ENCODE results near the gene DCANP1. TPM values are rescaled to one million over a fixed set of nuclear protein-coding genes. Genes with fewer than 3 reads are reported as not detected.
"Not testable (repeated sequence)": the region's sequence is repeated elsewhere in the genome, so short reads cannot be mapped to it uniquely, and the experiment has no call there.

The DCANP1 gene
- total RNA-seq: under 1 TPM in 4 of 8 experiments, not detected in 4; 0.08 to 0.10 (median 0.09) TPM

- in situ Hi-C loops (cut with MboI; ENCODE audit: low pct_unique_long_range_greater_than_20kb in 2 of 9, low sequenced_read_pairs in 9 of 9, unreplicated experiment in 9 of 9): no loop called here
- Histone ChIP-seq H3K4me1 (replicated peaks in 1 of 2) (peaks cover 9 to 12% of the 10 kb centered on the region in 2 donors), H3K27ac (no peak within 1 kb of the TSS), H3K4me3 (no peak within 1 kb of the TSS)
- WGBS, 10 experiments: 60 to 90% (median 67%) methylated on average over 1 to 5 of the region's 5 CpGs; no CpG with 5 or more reads in 3 of the 10 experiments
- no peak for ATAC-seq (replicated peaks in 6 of 8)
Observed at GRCh38 chr5:135447298-135447929, at the start of gene DCANP1. Gene DCANP1 (minus strand): TSS chr5:135447348. CDS start chr5:135447108, 240 bp downstream.

GRCh38 chr5:135495531-135495930, 48.4 kb upstream of the DCANP1 start:
- H3K4me1 ChIP-seq (replicated peaks in 1 of 2): peaks cover 43 to 45% of the 10 kb centered on the region in 2 donors
- in situ Hi-C loops (cut with MboI; ENCODE audit: low pct_unique_long_range_greater_than_20kb in 2 of 9, low sequenced_read_pairs in 9 of 9, unreplicated experiment in 9 of 9); ATAC-seq (replicated peaks in 6 of 8); H3K4me3 ChIP-seq; H3K27ac ChIP-seq: not testable (repeated sequence)
- WGBS, 10 experiments: 54 to 100% (median 69%) methylated on average over 1 to 4 of the region's 4 CpGs

GRCh38 chr5:135494196-135494595, 47.0 kb upstream of the DCANP1 start:
- ATAC-seq (replicated peaks in 6 of 8): no peak
- Histone ChIP-seq H3K4me1 (replicated peaks in 1 of 2) (peaks cover 54 to 55% of the 10 kb centered on the region in 2 donors), H3K27ac (no peak overlapping the region), H3K4me3 (no peak overlapping the region)
- WGBS, 10 experiments: 10 to 100% (median 45%) methylated on average over 1 to 2 of the region's 5 CpGs; no CpG with 5 or more reads in 4 of the 10 experiments
- in situ Hi-C loops (cut with MboI; ENCODE audit: low pct_unique_long_range_greater_than_20kb in 2 of 9, low sequenced_read_pairs in 9 of 9, unreplicated experiment in 9 of 9): no loop called here

GRCh38 chr5:135493406-135494180, 46.4 kb upstream of the DCANP1 start:
- Histone ChIP-seq H3K27ac (no peak overlapping the region), H3K4me3 (no peak overlapping the region), H3K4me1 (replicated peaks in 1 of 2) (peaks cover 50 to 51% of the 10 kb centered on the region in 2 donors)
- WGBS, 10 experiments: 5 to 100% (median 49%) methylated on average over 1 to 7 of the region's 8 CpGs; no CpG with 5 or more reads in 4 of the 10 experiments
- in situ Hi-C loops (cut with MboI; ENCODE audit: low pct_unique_long_range_greater_than_20kb in 2 of 9, low sequenced_read_pairs in 9 of 9, unreplicated experiment in 9 of 9): no loop called here
- peak in 1 of 8 experiments; percentile 39 for ATAC-seq (replicated peaks in 6 of 8)

- ATAC-seq (replicated peaks in 6 of 8): no peak
- 50 to 89% (median 73%) methylated on average over 1 to 2 of the region's 3 CpGs; no CpG with 5 or more reads in 4 of the 10 experiments for WGBS, 10 experiments
- in situ Hi-C loops (cut with MboI; ENCODE audit: low pct_unique_long_range_greater_than_20kb in 2 of 9, low sequenced_read_pairs in 9 of 9, unreplicated experiment in 9 of 9): no loop called here
Observed at GRCh38 chr5:135492319-135492626, 45.1 kb upstream of the DCANP1 start.

GRCh38 chr5:135491552-135492318, 44.6 kb upstream of the DCANP1 start:
- Histone ChIP-seq H3K4me3 (no peak overlapping the region), H3K27ac (peak overlapping the region; percentile 27 to 33), H3K4me1 (replicated peaks in 1 of 2) (peaks cover 43 to 48% of the 10 kb centered on the region in 2 donors)
- 25 to 83% (median 40%) methylated on average over 1 to 4 of the region's 40 CpGs; no CpG with 5 or more reads in 5 of the 10 experiments for WGBS, 10 experiments
- in situ Hi-C loops (cut with MboI; ENCODE audit: low pct_unique_long_range_greater_than_20kb in 2 of 9, low sequenced_read_pairs in 9 of 9, unreplicated experiment in 9 of 9): no loop called here
- ATAC-seq (replicated peaks in 6 of 8): peak in 3 of 8 experiments; percentile 12 to 27 (median 21)

More at GRCh38 chr5:135492319-135492626, 45.1 kb upstream of the DCANP1 start:
- Histone ChIP-seq H3K27ac (no peak overlapping the region), H3K4me3 (no peak overlapping the region), H3K4me1 (replicated peaks in 1 of 2) (peaks cover 48 to 49% of the 10 kb centered on the region in 2 donors)

- Histone ChIP-seq H3K4me3 (no peak overlapping the region), H3K27ac (peak overlapping the region; percentile 27 to 33), H3K4me1 (replicated peaks in 1 of 2) (peaks cover 43 to 48% of the 10 kb centered on the region in 2 donors)
- WGBS, 10 experiments: 47 to 77% (median 69%) methylated on average over 2 to 11 of the region's 14 CpGs; no CpG with 5 or more reads in 4 of the 10 experiments
- ATAC-seq (replicated peaks in 6 of 8): no peak
- in situ Hi-C loops (cut with MboI; ENCODE audit: low pct_unique_long_range_greater_than_20kb in 2 of 9, low sequenced_read_pairs in 9 of 9, unreplicated experiment in 9 of 9): no loop called here
Observed at GRCh38 chr5:135491038-135491551, 43.9 kb upstream of the DCANP1 start.

GRCh38 chr5:135490245-135491037, 43.3 kb upstream of the DCANP1 start:
- peaks cover 43 to 48% of the 10 kb centered on the region in 2 donors for H3K4me1 ChIP-seq (replicated peaks in 1 of 2)
- in situ Hi-C loops (cut with MboI; ENCODE audit: low pct_unique_long_range_greater_than_20kb in 2 of 9, low sequenced_read_pairs in 9 of 9, unreplicated experiment in 9 of 9): no loop called here
- peak overlapping the region in 2 of 5 donors; percentile 8 to 23 for H3K4me3 ChIP-seq
- H3K27ac ChIP-seq: peak overlapping the region; percentile 45 to 73
- WGBS, 10 experiments: 15 to 100% (median 71%) methylated on average over 1 to 19 of the region's 49 CpGs; no CpG with 5 or more reads in 2 of the 10 experiments
- peak in 5 of 8 experiments; percentile 1 to 29 (median 25) for ATAC-seq (replicated peaks in 6 of 8)

- in situ Hi-C loops (cut with MboI; ENCODE audit: low pct_unique_long_range_greater_than_20kb in 2 of 9, low sequenced_read_pairs in 9 of 9, unreplicated experiment in 9 of 9): no loop called here
Observed at GRCh38 chr5:135489466-135490244, 42.5 kb upstream of the DCANP1 start.

GRCh38 chr5:135488727-135489465, 41.7 kb upstream of the DCANP1 start:
- peak; percentile 76 to 89 (median 84) for ATAC-seq (replicated peaks in 6 of 8)
- Histone ChIP-seq H3K4me1 (replicated peaks in 1 of 2) (peaks cover 52 to 55% of the 10 kb centered on the region in 2 donors), H3K27ac (peak overlapping the region; percentile 45 to 73), H3K4me3 (peak overlapping the region; percentile 5 to 28 (median 23))
- 0 to 3% (median 1%) methylated on average over 1 to 17 of the region's 44 CpGs; no CpG with 5 or more reads in 7 of the 10 experiments for WGBS, 10 experiments
- in situ Hi-C loops (cut with MboI; ENCODE audit: low pct_unique_long_range_greater_than_20kb in 2 of 9, low sequenced_read_pairs in 9 of 9, unreplicated experiment in 9 of 9): no loop called here

More at GRCh38 chr5:135489466-135490244, 42.5 kb upstream of the DCANP1 start:
- Histone ChIP-seq H3K4me3 (peak overlapping the region; percentile 3 to 28 (median 23)), H3K27ac (peak overlapping the region; percentile 45 to 73), H3K4me1 (replicated peaks in 1 of 2) (peaks cover 46 to 51% of the 10 kb centered on the region in 2 donors)
- peak in 7 of 8 experiments; percentile 6 to 52 (median 15) for ATAC-seq (replicated peaks in 6 of 8)
- 0 to 27% (median 9%) methylated on average over 3 to 18 of the region's 53 CpGs; no CpG with 5 or more reads in 3 of the 10 experiments for WGBS, 10 experiments
